B cell (primary cell): Measurements from ENCODE around the gene ELK1. TPM values are rescaled to one million over a fixed set of nuclear protein-coding genes. Genes with fewer than 3 reads are reported as not detected.

Source experiments
- ATAC-seq: fragments of 200-7000 bp; cut with Tn5 transposase; one replicate; pipeline ENCODE4 v1.10.0; 2021; ENCODE audit warnings: low read depth, mild to moderate bottlenecking, moderate number of reproducible peaks, moderate library complexity
- CTCF ChIA-PET: fragments of 350-600 bp; sonication (Branson Sonifier 250); formaldehyde crosslinking; loops from one replicate; lab custom pipeline; 2021; ENCODE audit warnings: antibody characterized with exemption, inconsistent platforms; lab: Charles Lee
- POLR2A ChIA-PET: fragments of 350-600 bp; sonication (Branson Sonifier 250); formaldehyde crosslinking; loops from one replicate; lab custom pipeline; 2021; ENCODE audit warnings: antibody characterized with exemption; lab: Charles Lee
- DNase-seq: peaks from one replicate; pipeline ENCODE4 v3.0.0; 2013
- H2AFZ ChIP-seq: 2 replicates; pipeline ENCODE4 v1.6.1; 2012; ENCODE audit warnings: mild to moderate bottlenecking, low read depth, low read length; ENCODE audit not compliant: insufficient read depth, poor library complexity, severe bottlenecking
- H3K27ac ChIP-seq, 2 donors: 1 replicate in 1 of 2; 2 replicates in 1 of 2; pipeline ENCODE4 v1.5.1; 2012 to 2013; ENCODE audit warnings: low read length in 2 of 2, mild to moderate bottlenecking in 2 of 2, moderate library complexity in 1 of 2
- H3K27me3 ChIP-seq, 4 experiments: fragments of 200-600 bp in 1 of 4; sonication (generic) in 1 of 4; replicated peaks in 1 of 4; 1 replicate in 2 of 4; 2 replicates in 2 of 4; pipeline versions ENCODE4 v1.6.1 to v1.7.0; 2013 to 2016; ENCODE audit warnings: low read length in 3 of 4, mild to moderate bottlenecking in 2 of 4, mixed read lengths in 1 of 4, moderate library complexity in 1 of 4; ENCODE audit not compliant: insufficient read depth in 4 of 4, control insufficient read depth in 3 of 4; ENCODE audit errors: control extremely low read depth in 1 of 4
- H3K36me3 ChIP-seq, 2 experiments: replicated peaks in 1 of 2; 1 replicate in 1 of 2; 2 replicates in 1 of 2; pipeline versions ENCODE4 v1.6.1 to v1.7.1; 2013; ENCODE audit warnings: low read length in 1 of 2; ENCODE audit not compliant: insufficient read depth in 2 of 2, control insufficient read depth in 1 of 2; ENCODE audit errors: control extremely low read depth in 1 of 2, extremely low read depth in 1 of 2
- H3K4me1 ChIP-seq, 2 donors: fragments of 200-600 bp in 1 of 2; sonication (generic) in 1 of 2; 1 replicate in 1 of 2; 2 replicates in 1 of 2; pipeline versions ENCODE4 v1.5.1 to v1.6.1; 2013 to 2017; ENCODE audit warnings: low read length in 2 of 2; ENCODE audit not compliant: control insufficient read depth in 2 of 2, insufficient read depth in 2 of 2
- H3K4me2 ChIP-seq: replicated peaks from 2 replicates; pipeline ENCODE3; 2012; ENCODE audit warnings: mild to moderate bottlenecking, low read depth, low read length; ENCODE audit not compliant: poor library complexity, severe bottlenecking
- H3K4me3 ChIP-seq, 5 experiments: fragments of 200-600 bp in 1 of 5; sonication (generic) in 1 of 5; 1 replicate in 3 of 5; 2 replicates in 2 of 5; pipeline versions ENCODE4 v1.5.1 to v1.7.0; 2011 to 2016; ENCODE audit warnings: low read length in 4 of 5, mild to moderate bottlenecking in 4 of 5, low read depth in 2 of 5, control low read depth in 1 of 5, moderate library complexity in 1 of 5; ENCODE audit not compliant: insufficient read depth in 1 of 5; ENCODE audit errors: control extremely low read depth in 1 of 5, extremely low read depth in 1 of 5
- H3K79me2 ChIP-seq: fragments of 200-600 bp; sonication (generic); one replicate; pipeline ENCODE4 v1.6.0; 2016; ENCODE audit warnings: low read length; ENCODE audit not compliant: control insufficient read depth, insufficient read depth
- H3K9ac ChIP-seq: fragments of 200-600 bp; sonication (generic); 2 replicates; pipeline ENCODE4 v1.6.1; 2017; ENCODE audit warnings: mild to moderate bottlenecking, low read length, moderate library complexity
- H3K9me3 ChIP-seq, 3 donors: one replicate each; pipeline versions ENCODE4 v1.6.1 to v1.7.1; 2013; ENCODE audit warnings: low read length in 2 of 3; ENCODE audit not compliant: control insufficient read depth in 2 of 3, insufficient read depth in 1 of 3; ENCODE audit errors: control extremely low read depth in 1 of 3
- H4K20me1 ChIP-seq: 2 replicates; pipeline ENCODE4 v1.6.0; 2012; ENCODE audit warnings: mild to moderate bottlenecking, low read length; ENCODE audit not compliant: insufficient read depth, control insufficient read depth, poor library complexity, severe bottlenecking
- H3K27ac Mint-ChIP-seq: one replicate; pipeline ENCODE4 v1.8.0; 2021; ENCODE audit warnings: mixed read lengths
- H3K27me3 Mint-ChIP-seq: one replicate; pipeline ENCODE4 v1.8.0; 2021; ENCODE audit warnings: mixed read lengths
- H3K4me1 Mint-ChIP-seq: one replicate; pipeline ENCODE4 v1.8.0; 2021; ENCODE audit warnings: mixed read lengths
- H3K4me3 Mint-ChIP-seq: one replicate; pipeline ENCODE4 v1.8.0; 2021; ENCODE audit warnings: mixed read lengths
- H3K9me3 Mint-ChIP-seq: one replicate; pipeline ENCODE4 v1.8.0; 2022; ENCODE audit warnings: mixed read lengths; ENCODE audit not compliant: insufficient read depth
- CTCF ChIP-seq: fragments of 200-600 bp; IDR thresholded peaks from one replicate; pipeline ENCODE4 v1.8.0; 2022; ENCODE audit warnings: antibody characterized with exemption, mild to moderate bottlenecking
- EZH2 ChIP-seq: IDR thresholded peaks from 2 replicates; pipeline ENCODE4 v1.6.1; 2012; ENCODE audit warnings: borderline replicate concordance, low read depth, mild to moderate bottlenecking, moderate library complexity, low read length; ENCODE audit not compliant: insufficient read depth, poor library complexity, severe bottlenecking
- WGBS: methylation state at CpG from one replicate; pipeline ENCODE4 v1.1.5; 2013; ENCODE audit warnings: missing lambda C conversion rate; ENCODE audit not compliant: insufficient coverage; 5-methylcytosine and 5-hydroxymethylcytosine counted together
- intact Hi-C: fragments of 100-400 bp; cut with micrococcal nuclease; formaldehyde crosslinking; loops from one replicate; pipeline ENCODE4 v1.10.0; 2022
- polyA plus RNA-seq: library from polyadenylated mRNA; depleted of rRNA; stranded (reverse); fragments of >200 nt; gene quantifications from 2 replicates; pipeline ENCODE4 v1.2.3, GENCODE V29; 2012
- total RNA-seq, 2 donors: library from RNA; stranded (reverse); fragments of 120-200 nt in 1 of 2; gene quantifications; 1 replicate in 1 of 2; 2 replicates in 1 of 2; pipeline versions ENCODE4 v1.2.3 to v1.2.4, GENCODE V29; 2013 to 2022

The ELK1 gene
- total and polyA plus RNA-seq, 2 donors (not counting 1 experiment from before 2014, with no cell fraction given) = 14.2 to 22.7 TPM

- ChIA-PET CTCF (interaction anchor here (1.7 kb wide), 1 partner anchor 10 kb away, joined by 3 read pairs; no protein-coding TSS in a partner anchor), POLR2A (no interaction called here)
- Mint-ChIP-seq H3K27ac (no peak overlapping the region), H3K4me3 (no peak overlapping the region), H3K4me1 (peaks cover 20% of the 10 kb centered on the region), H3K9me3 (no peaks in the 10 kb centered on the region), H3K27me3 (no peaks in the 10 kb centered on the region)
- Histone ChIP-seq H3K4me1 (peaks cover 7 to 16% of the 10 kb centered on the region in 2 donors), H3K9me3 (no peaks in the 10 kb centered on the region), H2AFZ (no peak overlapping the region), H3K9ac (no peak overlapping the region), H3K4me2 (no peak overlapping the region), H3K36me3 (peaks cover 0 to 13% of the 10 kb centered on the region in 2 experiments), H4K20me1 (no peaks in the 10 kb centered on the region), H3K4me3 (no peak overlapping the region), H3K27ac (no peak overlapping the region), H3K79me2 (no peaks in the 10 kb centered on the region), H3K27me3 (no peaks in the 10 kb centered on the region)
- 78% methylated on average over 10 of the region's 14 CpGs for WGBS
- ATAC-seq (no peak), DNase-seq (no peak)
- TF ChIP-seq CTCF (no peak), EZH2 (no peak)
- intact Hi-C loops = no loop called here
Observed at GRCh38 chrX:47633689-47634590, 16.4 kb downstream of the ELK1 start.

- Histone ChIP-seq H3K36me3 (peaks cover 0 to 7% of the 10 kb centered on the region in 2 experiments), H3K9me3 (no peaks in the 10 kb centered on the region), H3K4me2 (no peak overlapping the region), H3K79me2 (no peaks in the 10 kb centered on the region), H3K27me3 (no peaks in the 10 kb centered on the region), H2AFZ (no peak overlapping the region), H4K20me1 (no peaks in the 10 kb centered on the region), H3K4me3 (no peak overlapping the region), H3K9ac (no peak overlapping the region), H3K4me1 (peaks cover 7 to 12% of the 10 kb centered on the region in 2 donors), H3K27ac (no peak overlapping the region)
- Mint-ChIP-seq H3K4me1 (peaks cover 20% of the 10 kb centered on the region), H3K27ac (no peak overlapping the region), H3K9me3 (no peaks in the 10 kb centered on the region), H3K27me3 (no peaks in the 10 kb centered on the region), H3K4me3 (no peak overlapping the region)
- intact Hi-C loops = no loop called here
- POLR2A ChIA-PET = no interaction called here
- no peak for DNase-seq
- 80% methylated on average over 2 of the region's 4 CpGs for WGBS
- CTCF ChIA-PET = no interaction called here
- no peak for ATAC-seq
- no peak for TF ChIP-seq EZH2
Observed at GRCh38 chrX:47632666-47633065, 17.7 kb downstream of the ELK1 start.
